GM12801 (cell line): Measurements from ENCODE around the gene DPM2.

Experiments used
- CTCF ChIP-seq: IDR thresholded peaks from one replicate; pipeline ENCODE4 v1.5.1; 2011; ENCODE audit warnings: control low read depth; ENCODE audit not compliant: insufficient read length; ENCODE audit errors: extremely low read depth

Gene DPM2

GRCh38 chr9:127950513-127951289 is 13.0 kb upstream of the DPM2 start:
- no peak for TF ChIP-seq CTCF

GRCh38 chr9:127949827-127950512 is 12.3 kb upstream of the DPM2 start:
- no peak for TF ChIP-seq CTCF

GRCh38 chr9:127947841-127948710 is 10.4 kb upstream of the DPM2 start:
- TF ChIP-seq CTCF: no peak

GRCh38 chr9:127946728-127947127 is 9.1 kb upstream of the DPM2 start:
- TF ChIP-seq CTCF: no peak

- no peak for TF ChIP-seq CTCF
Measured at GRCh38 chr9:127945942-127946341, 8.3 kb upstream of the DPM2 start.

- no peak for TF ChIP-seq CTCF
Measured at GRCh38 chr9:127945338-127945737, 7.7 kb upstream of the DPM2 start.

- no peak for TF ChIP-seq CTCF
Measured at GRCh38 chr9:127944586-127945218, 7.0 kb upstream of the DPM2 start.
